IgD-negative memory B cell (primary cell): ENCODE results near the gene PFDN1. TPM values are rescaled to one million over a fixed set of nuclear protein-coding genes. Genes with fewer than 3 reads are reported as not detected.

ENCODE experiments used
- H3K27ac Mint-ChIP-seq, 3 donors: one replicate each; pipeline ENCODE4 v1.8.0; 2020 to 2022; ENCODE audit warnings: mild to moderate bottlenecking in 3 of 3, mixed read lengths in 3 of 3, moderate library complexity in 1 of 3
- H3K27me3 Mint-ChIP-seq: one replicate; pipeline ENCODE4 v1.8.0; 2021; ENCODE audit warnings: mixed read lengths
- H3K36me3 Mint-ChIP-seq: one replicate; pipeline ENCODE4 v1.8.0; 2020; ENCODE audit warnings: mild to moderate bottlenecking, mixed read lengths
- H3K4me1 Mint-ChIP-seq, 3 donors: one replicate each; pipeline ENCODE4 v1.8.0; 2020 to 2022; ENCODE audit warnings: mixed read lengths in 3 of 3, mild to moderate bottlenecking in 1 of 3
- H3K4me3 Mint-ChIP-seq, 4 donors: one replicate each; pipeline ENCODE4 v1.8.0; 2020 to 2022; ENCODE audit warnings: mild to moderate bottlenecking in 4 of 4, mixed read lengths in 4 of 4, moderate library complexity in 3 of 4
- H3K9me3 Mint-ChIP-seq, 3 donors: one replicate each; pipeline ENCODE4 v1.8.0; 2020 to 2021; ENCODE audit warnings: mixed read lengths in 3 of 3, mild to moderate bottlenecking in 1 of 3
- polyA plus RNA-seq: library from polyadenylated mRNA; unstranded; fragments of 300-500 nt; fragmentation: Illumina TruSeq; gene quantifications from one replicate; pipeline ENCODE4 v1.2.3, GENCODE V29; 2021

Gene PFDN1
- polyA plus RNA-seq, 1 donor from 2014 or later = 122 TPM

DNA sequence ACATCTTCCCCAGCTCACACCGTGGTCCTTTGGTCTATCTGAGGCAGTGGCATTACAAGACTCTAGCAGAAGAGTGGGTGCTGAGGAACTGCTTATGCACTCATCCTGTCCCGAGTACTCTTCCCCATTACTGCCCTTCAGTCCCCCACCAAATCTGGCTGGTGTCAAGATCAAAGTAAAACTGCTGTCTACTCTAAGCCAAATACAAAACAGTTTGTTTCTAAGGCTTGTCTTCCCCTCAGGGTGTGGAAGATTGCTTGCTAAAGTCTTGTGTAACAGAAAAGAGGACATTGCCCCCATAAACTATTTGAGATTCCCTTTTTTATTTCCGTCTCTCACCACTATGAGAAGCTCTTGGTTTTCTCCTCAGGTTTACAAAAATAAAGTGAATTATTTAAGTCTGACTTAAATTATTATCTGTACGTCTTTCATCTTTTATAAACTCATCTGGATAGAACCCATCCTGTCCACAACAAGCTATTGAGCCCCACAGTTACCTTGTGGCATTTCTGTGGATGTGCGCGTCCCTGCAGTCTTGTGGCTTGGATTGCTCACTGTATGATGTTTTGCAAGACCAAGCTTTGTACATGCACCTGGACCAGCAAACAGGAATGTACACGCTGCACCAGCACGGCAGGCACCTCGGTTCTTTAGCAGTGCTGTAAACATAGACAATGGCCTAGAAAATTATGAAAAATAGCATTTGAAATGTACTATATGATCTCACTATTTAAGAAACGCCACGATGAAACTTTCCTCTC is 66.9 kb downstream of the PFDN1 start:
- H3K4me3 Mint-ChIP-seq = no peak overlapping the region
- peaks cover 0 to 5% (median 3%) of the 10 kb centered on the region in 3 donors for H3K4me1 Mint-ChIP-seq
- no peaks in the 10 kb centered on the region for H3K9me3 Mint-ChIP-seq
- peaks cover 2% of the 10 kb centered on the region for H3K36me3 Mint-ChIP-seq
- H3K27me3 Mint-ChIP-seq = no peaks in the 10 kb centered on the region
- H3K27ac Mint-ChIP-seq = no peak overlapping the region

DNA sequence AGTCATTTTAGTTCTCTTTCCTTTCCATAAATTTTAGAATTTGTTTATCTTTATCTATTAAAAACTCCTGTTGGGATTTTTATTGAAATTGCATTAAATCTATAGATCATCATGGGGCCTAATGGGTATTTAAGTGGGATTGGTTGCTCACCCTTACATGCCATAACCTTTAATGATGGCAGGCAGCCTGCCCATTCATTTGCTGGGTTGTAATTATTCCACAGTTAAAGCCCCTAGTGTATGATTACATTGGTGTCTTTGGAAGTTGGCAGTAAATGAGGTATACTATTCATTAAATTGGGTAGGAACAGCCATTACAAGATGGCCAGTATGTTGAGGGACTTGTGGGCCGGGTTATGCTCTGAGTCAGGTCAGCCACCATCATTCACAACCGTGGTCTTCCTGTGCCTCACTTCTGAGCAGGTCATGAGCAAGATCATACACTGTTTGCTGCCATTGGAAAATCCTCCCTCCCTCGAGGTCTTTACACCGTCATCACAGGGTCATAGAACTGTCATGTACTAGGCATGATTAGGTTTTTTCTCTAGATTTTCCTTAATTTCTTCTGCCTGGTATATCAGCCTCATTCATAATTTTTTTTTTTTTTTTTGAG is 68.4 kb downstream of the PFDN1 start:
- Mint-ChIP-seq H3K36me3 (peaks cover 4% of the 10 kb centered on the region), H3K27ac (no peak overlapping the region), H3K4me3 (no peak overlapping the region), H3K9me3 (no peaks in the 10 kb centered on the region), H3K4me1 (peaks cover 0 to 1% (median 0%) of the 10 kb centered on the region in 3 donors), H3K27me3 (no peaks in the 10 kb centered on the region)

DNA sequence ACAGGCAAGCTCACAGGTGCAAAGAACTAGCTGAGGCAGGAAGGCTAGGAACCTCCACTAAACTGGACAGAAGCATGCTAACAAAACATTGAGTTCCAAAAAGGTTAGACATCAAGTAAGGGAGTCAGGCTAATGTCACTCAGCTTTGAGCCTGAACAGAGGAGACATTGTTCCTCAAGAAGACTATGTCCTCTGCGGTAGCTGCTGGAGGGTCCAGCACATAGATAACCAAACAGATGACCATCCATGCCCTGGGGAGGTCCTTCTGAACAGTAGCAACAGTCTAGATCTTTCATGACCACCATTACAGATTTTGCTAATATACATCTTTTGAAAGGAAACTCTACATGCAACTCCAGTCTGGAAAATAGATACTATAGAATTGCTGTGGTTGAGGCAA is 70.2 kb downstream of the PFDN1 start:
- H3K4me1 Mint-ChIP-seq = peaks cover 0 to 1% (median 0%) of the 10 kb centered on the region in 3 donors
- H3K27ac Mint-ChIP-seq = no peak overlapping the region
- peaks cover 4% of the 10 kb centered on the region for H3K36me3 Mint-ChIP-seq
- no peaks in the 10 kb centered on the region for H3K27me3 Mint-ChIP-seq
- H3K4me3 Mint-ChIP-seq = no peak overlapping the region
- no peaks in the 10 kb centered on the region for H3K9me3 Mint-ChIP-seq

DNA sequence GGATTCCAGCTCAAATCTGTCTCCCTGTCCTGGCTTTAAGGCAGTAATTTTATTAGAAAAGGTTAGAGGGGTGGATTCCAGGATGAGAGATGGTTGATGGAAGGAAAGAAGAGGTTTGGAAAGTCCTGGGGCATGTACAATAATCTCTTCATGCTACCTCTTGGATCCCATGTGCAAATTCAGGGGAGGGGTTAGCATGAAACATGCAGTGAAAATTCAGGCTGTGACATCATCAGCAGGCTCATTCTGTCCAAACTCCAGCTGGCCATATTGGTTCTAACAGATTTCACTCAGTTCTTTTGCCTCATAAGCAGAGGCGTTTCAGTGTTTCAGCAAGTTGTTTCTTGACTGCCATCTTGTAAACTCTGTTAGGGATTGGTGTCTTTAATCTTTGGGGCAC is 72.5 kb downstream of the PFDN1 start:
- peaks cover 0 to 1% (median 0%) of the 10 kb centered on the region in 3 donors for H3K4me1 Mint-ChIP-seq
- no peak overlapping the region for H3K27ac Mint-ChIP-seq

DNA sequence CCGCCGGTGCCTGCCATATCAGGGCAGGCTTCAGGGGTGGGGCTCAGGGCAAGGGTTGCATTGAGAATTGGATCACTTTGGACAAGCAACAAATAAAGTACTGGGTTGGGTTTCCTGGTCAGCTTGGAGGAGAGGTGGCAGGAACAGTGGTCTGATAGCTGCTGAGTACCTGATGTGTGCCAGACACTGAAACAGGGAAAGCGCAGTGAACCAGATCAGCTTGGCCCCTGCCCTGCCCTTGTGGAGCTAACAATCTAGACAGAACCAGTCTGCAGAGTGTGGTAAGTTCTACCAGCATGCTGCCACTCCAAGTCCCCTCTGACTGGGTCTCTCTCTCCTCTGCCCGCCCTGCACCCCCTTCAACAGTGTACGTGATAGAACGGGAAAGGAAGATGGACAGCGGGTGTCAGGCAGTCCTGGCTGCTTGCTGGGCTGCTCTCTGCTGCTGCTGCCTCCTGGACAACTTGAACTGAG is 74.5 kb downstream of the PFDN1 start:
- Mint-ChIP-seq H3K4me3 (no peak overlapping the region), H3K36me3 (peaks cover 2% of the 10 kb centered on the region), H3K27me3 (no peaks in the 10 kb centered on the region), H3K9me3 (no peaks in the 10 kb centered on the region), H3K4me1 (peaks cover 0 to 1% (median 0%) of the 10 kb centered on the region in 3 donors), H3K27ac (no peak overlapping the region)

More for the DNA sequence above, 72.5 kb downstream of the PFDN1 start:
- Mint-ChIP-seq H3K9me3 (no peaks in the 10 kb centered on the region), H3K27me3 (no peaks in the 10 kb centered on the region), H3K4me3 (no peak overlapping the region), H3K36me3 (peaks cover 4% of the 10 kb centered on the region)

DNA sequence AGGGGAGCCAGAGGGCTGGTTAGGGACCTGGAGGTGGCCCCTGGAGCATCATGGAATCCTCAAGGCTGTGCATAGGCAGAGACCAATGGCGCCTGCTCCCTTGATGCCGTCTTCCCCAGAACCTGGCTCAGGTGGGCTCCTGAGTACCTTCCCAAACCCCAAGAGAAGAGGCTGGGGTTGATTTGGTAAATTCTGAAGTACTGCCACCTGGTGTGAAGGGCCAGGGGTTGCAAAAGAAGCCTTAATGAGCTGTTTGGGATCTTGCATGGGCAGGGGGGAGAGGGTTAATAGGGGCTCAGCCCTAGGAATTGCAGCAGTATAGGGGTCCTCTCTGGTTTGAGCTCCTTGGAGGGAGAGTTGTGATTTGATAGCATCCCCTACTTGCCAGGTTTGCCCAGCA is 75.9 kb downstream of the PFDN1 start:
- H3K4me1 Mint-ChIP-seq = peaks cover 0 to 1% (median 0%) of the 10 kb centered on the region in 3 donors
- H3K9me3 Mint-ChIP-seq = no peaks in the 10 kb centered on the region
- no peaks in the 10 kb centered on the region for H3K27me3 Mint-ChIP-seq
- peaks cover 4% of the 10 kb centered on the region for H3K36me3 Mint-ChIP-seq
- H3K4me3 Mint-ChIP-seq = no peak overlapping the region
- no peak overlapping the region for H3K27ac Mint-ChIP-seq

DNA sequence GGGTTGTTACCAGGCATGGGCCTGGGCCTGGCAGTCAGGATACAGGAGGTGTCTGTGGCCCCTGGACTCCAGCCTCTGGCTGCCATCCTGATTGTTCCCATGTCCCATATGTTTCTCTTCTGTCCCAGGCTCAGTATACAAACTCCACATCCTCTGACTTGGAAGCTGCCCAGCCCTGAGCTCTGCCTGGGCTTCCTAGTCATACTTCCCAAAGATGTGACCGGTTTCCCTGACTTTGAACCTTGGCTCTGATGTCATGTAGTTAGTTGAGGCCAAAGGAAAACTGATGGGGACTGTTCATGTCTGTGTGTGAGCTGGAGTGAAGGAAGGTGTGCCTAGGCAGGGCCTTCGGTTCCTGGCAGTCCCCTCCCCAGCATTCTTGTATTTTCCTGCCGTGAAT is 77.5 kb downstream of the PFDN1 start:
- peaks cover 6% of the 10 kb centered on the region for H3K36me3 Mint-ChIP-seq
- no peaks in the 10 kb centered on the region for H3K27me3 Mint-ChIP-seq
- H3K4me3 Mint-ChIP-seq = no peak overlapping the region
- H3K27ac Mint-ChIP-seq = no peak overlapping the region
- no peaks in the 10 kb centered on the region for H3K9me3 Mint-ChIP-seq
- peaks cover 0 to 1% (median 0%) of the 10 kb centered on the region in 3 donors for H3K4me1 Mint-ChIP-seq

DNA sequence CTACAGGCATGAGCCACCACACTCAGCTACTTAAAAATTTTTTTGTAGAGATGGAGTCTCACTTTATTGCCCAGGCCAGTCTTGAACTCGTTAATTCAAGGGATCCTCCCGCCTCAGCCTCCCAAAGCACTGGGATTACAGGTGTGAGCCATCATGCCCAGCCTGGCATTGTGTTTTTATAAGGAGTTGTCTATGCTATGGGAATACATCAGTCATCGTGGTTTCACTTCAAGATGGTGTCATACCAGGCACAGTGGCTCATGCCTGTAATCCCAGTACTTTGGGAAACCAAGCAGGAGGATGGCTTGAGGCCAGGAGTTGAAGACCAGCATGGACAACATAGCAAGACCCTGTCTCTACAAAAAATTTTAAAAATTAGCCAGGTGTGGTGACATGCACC is 78.2 kb downstream of the PFDN1 start:
- Mint-ChIP-seq H3K27ac (peak overlapping the region in 1 of 3 donors; percentile 80), H3K27me3 (no peaks in the 10 kb centered on the region), H3K4me3 (no peak overlapping the region), H3K9me3 (no peaks in the 10 kb centered on the region), H3K36me3 (peaks cover 6% of the 10 kb centered on the region), H3K4me1 (no peaks in the 10 kb centered on the region)

DNA sequence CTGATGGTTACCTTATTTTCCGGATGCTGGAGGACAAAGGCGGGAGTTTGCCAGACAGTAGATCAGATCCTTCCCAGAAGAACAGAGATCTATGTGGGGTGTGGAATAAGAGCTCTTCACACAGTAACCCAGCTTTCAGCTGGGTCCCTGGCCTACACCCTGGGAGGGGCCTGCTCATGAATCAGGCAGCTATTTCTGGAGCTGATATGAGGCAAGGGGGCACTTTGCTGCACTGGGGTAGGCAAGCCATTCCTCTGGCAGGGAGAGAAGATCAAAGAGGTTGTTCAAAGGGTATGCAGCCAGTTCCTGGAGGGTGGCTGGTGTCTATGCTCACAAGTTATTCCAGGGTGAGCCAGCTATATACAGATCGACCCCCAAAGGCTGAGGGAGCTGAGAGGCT is 79.3 kb downstream of the PFDN1 start:
- no peaks in the 10 kb centered on the region for H3K27me3 Mint-ChIP-seq
- no peak overlapping the region for H3K4me3 Mint-ChIP-seq
- no peaks in the 10 kb centered on the region for H3K9me3 Mint-ChIP-seq
- H3K27ac Mint-ChIP-seq = no peak overlapping the region
- peaks cover 6% of the 10 kb centered on the region for H3K36me3 Mint-ChIP-seq
- H3K4me1 Mint-ChIP-seq = no peaks in the 10 kb centered on the region

DNA sequence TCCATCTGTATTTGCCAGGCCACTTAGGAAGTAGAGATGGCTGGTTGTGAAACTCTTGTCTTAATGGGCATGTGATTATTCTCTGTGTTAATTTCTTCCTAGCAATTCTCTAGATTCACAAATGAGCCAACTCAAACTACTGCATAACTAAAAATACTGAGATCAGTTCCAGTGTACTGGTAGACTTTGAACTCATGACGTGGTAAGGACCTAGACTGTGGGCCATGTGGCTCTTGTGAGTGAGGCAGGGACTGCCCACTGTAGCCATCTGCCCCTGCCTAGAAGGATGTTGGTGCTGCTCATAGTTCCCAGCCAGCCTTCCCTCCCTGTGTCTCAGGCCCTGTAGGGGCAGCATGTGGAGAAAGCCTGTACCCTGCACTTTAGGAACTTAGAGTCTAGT is 80.5 kb downstream of the PFDN1 start:
- Mint-ChIP-seq H3K27ac (no peak overlapping the region), H3K4me3 (no peak overlapping the region), H3K27me3 (no peaks in the 10 kb centered on the region), H3K36me3 (peaks cover 6% of the 10 kb centered on the region), H3K4me1 (no peaks in the 10 kb centered on the region), H3K9me3 (no peaks in the 10 kb centered on the region)

DNA sequence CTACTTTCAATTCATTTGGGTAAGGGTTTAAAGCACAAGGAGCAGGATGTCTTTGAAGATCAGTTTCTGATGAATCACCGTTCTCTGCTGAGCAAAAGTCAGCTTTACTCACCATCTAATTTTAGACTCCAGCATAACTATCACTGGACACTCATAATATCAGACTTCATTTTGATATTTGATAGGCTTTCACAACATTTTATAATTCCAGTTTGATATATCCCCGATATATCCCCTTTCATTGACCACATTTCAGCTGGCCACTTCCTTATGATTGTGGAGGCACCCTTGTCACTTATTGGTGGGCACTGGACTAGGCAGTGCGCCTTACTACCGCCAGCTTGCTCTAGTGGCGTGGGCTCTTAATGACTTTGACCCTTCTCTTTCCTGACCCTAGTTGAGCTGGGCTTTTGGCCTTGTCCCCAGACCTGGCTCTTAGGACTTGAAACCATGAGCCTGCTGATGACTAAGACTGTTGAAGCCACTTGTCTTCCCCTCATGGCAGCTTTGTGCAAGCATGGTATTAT is 81.1 kb downstream of the PFDN1 start:
- Mint-ChIP-seq H3K27ac (no peak overlapping the region), H3K9me3 (no peaks in the 10 kb centered on the region), H3K4me1 (no peaks in the 10 kb centered on the region), H3K27me3 (no peaks in the 10 kb centered on the region), H3K4me3 (no peak overlapping the region), H3K36me3 (peaks cover 6% of the 10 kb centered on the region)

DNA sequence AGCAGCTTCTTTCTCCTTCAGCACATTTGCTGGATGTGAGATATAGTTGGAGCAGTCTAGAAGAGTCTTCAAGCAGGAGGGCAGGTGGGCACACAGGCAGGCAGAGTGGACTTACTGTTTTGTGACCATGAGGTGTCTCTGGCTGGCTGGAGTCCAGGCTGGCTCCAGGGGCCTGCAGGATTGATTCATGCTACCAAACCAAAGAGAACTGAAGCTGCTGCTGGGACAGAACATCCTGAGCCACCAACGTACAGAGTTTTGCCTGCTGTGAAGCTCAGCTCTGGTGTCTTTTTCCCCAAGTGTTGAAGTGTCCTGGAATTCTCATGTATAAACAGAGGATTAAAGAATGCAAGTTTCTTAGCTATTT is 82.2 kb downstream of the PFDN1 start:
- no peak overlapping the region for H3K4me3 Mint-ChIP-seq
- peaks cover 6% of the 10 kb centered on the region for H3K36me3 Mint-ChIP-seq
- H3K4me1 Mint-ChIP-seq = no peaks in the 10 kb centered on the region
- H3K27me3 Mint-ChIP-seq = no peaks in the 10 kb centered on the region
- no peaks in the 10 kb centered on the region for H3K9me3 Mint-ChIP-seq
- peak overlapping the region in 1 of 3 donors; percentile 17 for H3K27ac Mint-ChIP-seq

DNA sequence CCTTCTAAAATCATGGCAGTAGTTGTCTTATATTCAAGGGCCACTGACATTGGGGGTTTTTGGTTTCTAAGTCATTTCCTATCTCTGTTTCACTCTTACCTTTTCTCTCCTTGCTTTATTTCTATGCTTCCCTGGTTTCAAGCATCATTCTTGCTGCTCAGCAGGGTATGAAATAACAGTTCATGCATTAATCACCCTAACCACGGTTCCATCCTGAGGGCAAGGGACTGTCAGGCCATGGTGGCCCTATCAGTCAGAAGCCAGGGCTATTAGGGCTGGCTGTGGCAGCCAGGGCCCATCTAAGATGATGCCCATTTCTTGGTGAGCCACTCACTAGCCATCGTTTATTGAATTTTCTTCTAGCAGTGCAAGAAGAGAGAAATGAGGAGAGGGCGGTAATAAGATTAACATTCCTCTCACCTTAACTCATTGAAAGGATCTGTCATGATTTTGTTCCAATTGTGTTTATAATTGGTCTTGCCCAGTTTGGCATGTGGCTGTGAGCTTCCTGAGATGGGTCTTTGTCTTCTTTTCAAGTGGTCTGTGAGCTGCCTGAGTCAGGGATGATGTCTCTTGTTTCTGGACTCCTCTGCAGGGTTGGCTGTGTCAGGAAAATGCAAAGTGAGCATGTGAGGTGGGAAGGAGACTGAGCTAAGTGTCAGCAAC is 82.7 kb downstream of the PFDN1 start:
- Mint-ChIP-seq H3K27me3 (no peaks in the 10 kb centered on the region), H3K9me3 (no peaks in the 10 kb centered on the region), H3K4me3 (no peak overlapping the region), H3K4me1 (no peaks in the 10 kb centered on the region), H3K27ac (peak overlapping the region in 1 of 3 donors; percentile 17), H3K36me3 (peaks cover 6% of the 10 kb centered on the region)

DNA sequence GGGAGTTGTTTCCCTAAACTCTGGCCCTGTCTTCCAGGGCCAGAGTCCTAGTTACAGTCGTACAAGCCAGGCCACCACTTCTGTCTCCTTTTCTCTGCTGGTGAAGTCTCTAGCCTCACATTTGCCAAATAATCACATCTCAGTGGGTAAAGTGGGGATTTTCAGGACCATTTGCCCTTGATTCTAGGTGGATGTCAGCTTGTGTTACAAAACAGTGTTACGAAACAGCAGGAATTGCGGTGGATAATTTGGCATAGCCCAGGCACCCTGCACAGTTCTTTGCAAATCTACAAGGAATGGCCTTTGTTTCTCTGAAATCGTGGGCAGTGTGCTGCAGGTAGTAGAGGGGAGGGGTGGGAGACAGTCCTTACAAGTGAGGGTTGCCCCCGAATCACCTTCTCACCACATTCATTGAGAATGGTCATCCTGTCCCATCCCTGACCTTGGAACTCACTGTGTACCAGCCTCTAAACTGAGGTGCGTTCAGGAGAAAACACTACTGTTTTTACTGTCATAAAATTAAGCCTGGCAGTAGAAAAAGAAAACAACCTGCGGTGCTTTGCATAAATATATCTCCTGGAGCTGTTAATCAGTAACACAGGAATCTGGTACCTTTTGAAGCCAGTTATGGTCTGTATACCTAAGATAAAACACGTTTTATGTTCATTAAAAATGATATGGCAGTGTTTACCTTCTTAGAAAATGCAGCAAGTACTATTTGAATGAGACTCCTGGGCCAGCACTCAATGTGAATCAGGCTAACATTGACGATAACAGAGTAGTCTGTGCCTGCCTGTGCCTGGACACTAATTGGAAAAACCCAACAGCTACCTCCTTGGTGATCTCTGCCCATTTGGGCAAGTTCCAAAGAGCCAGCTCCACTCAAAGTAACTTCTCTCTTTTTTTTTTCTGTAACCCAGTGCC is 83.6 kb downstream of the PFDN1 start:
- Mint-ChIP-seq H3K27me3 (no peaks in the 10 kb centered on the region), H3K4me1 (no peaks in the 10 kb centered on the region), H3K36me3 (peaks cover 6% of the 10 kb centered on the region), H3K4me3 (no peak overlapping the region), H3K9me3 (no peaks in the 10 kb centered on the region), H3K27ac (no peak overlapping the region)
